Measurements from ENCODE around the gene NPAP1. TPM values are rescaled to one million over a fixed set of nuclear protein-coding genes. Genes with fewer than 3 reads are reported as not detected.

The NPAP1 gene
- total and polyA plus RNA-seq, 2 donors (not counting 3 experiments of a cell fraction or from before 2014, with no cell fraction given) = not detected

DNA sequence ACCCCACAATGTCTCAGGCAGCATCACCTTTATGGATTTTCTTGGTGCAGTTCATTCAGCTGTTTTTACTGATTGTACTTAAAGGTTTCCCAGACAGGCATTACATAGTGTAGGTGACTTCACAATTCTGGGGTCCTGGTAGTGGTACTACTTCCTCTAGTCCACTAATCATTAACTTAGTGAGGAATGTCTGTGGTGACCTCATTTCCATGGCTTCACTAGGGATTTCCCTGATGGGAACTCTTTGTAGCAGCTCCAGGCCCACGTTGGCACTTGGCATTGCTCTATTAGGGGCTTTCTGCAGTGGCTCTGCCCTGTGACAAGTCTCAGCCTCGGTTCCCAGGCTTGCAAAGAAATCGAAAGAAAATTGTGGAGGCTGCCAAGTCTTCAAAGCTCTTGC lies 48.1 kb upstream of the NPAP1 start:
- Histone ChIP-seq H3K9ac (replicated peaks; ENCODE audit: extremely low read depth, insufficient read depth, low read length) (no peak overlapping the region), H3K27ac (ENCODE audit: insufficient read depth, low read depth, low read length) (no peak overlapping the region), H3K4me1 (ENCODE audit: control insufficient read depth, extremely low read depth, insufficient read depth, low read length) (no peaks in the 10 kb centered on the region), H3K36me3 (ENCODE audit: control insufficient read depth in 2 of 2, extremely low read depth in 1 of 2, insufficient read depth in 2 of 2, low read length in 2 of 2) (no peaks in the 10 kb centered on the region), H3K9me1 (replicated peaks; ENCODE audit: control insufficient read depth, extremely low read depth, insufficient read depth, low read length) (no peaks in the 10 kb centered on the region), H3K4me3 (replicated peaks in 1 of 3; ENCODE audit: insufficient read depth in 1 of 3, low read depth in 1 of 3, low read length in 3 of 3) (no peak overlapping the region), H3K4me2 (ENCODE audit: insufficient read depth, low read length) (no peak overlapping the region), H4K20me1 (replicated peaks; ENCODE audit: control insufficient read depth, extremely low read depth, insufficient read depth, low read length) (no peaks in the 10 kb centered on the region), H3K27me3 (ENCODE audit: control insufficient read depth in 2 of 2, insufficient read depth in 2 of 2, low read length in 2 of 2) (no peaks in the 10 kb centered on the region), H3K9me3 (replicated peaks; ENCODE audit: control insufficient read depth, insufficient read depth, low read length) (no peaks in the 10 kb centered on the region), H3K79me2 (ENCODE audit: control insufficient read depth, insufficient read depth, low read length) (no peaks in the 10 kb centered on the region), H2AFZ (ENCODE audit: low read depth, low read length) (no peak overlapping the region)
- POLR2A ChIA-PET = no interaction called here
- intact Hi-C loops (cut with micrococcal nuclease) (no loop called here), dilution Hi-C loops (cut with MboI; ENCODE audit: extremely low pct_ligation_motif_present, low sequenced_read_pairs) (no loop called here)
- BruUV-seq (replicated peaks) = no TSS peak
- no peak for DNase-seq (ENCODE audit: low read depth, low spot score)
- TF ChIP-seq JUN (IDR thresholded peaks at IDR 0.05; ENCODE audit: borderline replicate concordance, insufficient read depth, insufficient read length, low read depth) (no peak), MYC (IDR thresholded peaks at IDR 0.05; ENCODE audit: low read depth, low read length) (no peak), GATA2 (IDR thresholded peaks at IDR 0.05; ENCODE audit: insufficient read depth, insufficient read length, low read depth, low read length) (no peak), FOS (IDR thresholded peaks at IDR 0.05; ENCODE audit: borderline replicate concordance, insufficient read depth, low read length) (no peak), POLR2AphosphoS5 (IDR thresholded peaks at IDR 0.05; ENCODE audit: insufficient read depth, low read depth, low read length) (no peak), POLR2A (IDR thresholded peaks at IDR 0.05; ENCODE audit: low read depth, low read length) (no peak), EZH2 (IDR thresholded peaks at IDR 0.05; ENCODE audit: borderline replicate concordance, low read depth, low read length, severe bottlenecking) (no peak)
- TF ChIP-seq, protein P1, sequence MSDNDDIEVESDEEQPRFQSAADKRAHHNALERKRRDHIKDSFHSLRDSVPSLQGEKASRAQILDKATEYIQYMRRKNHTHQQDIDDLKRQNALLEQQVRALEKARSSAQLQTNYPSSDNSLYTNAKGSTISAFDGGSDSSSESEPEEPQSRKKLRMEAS (IDR thresholded peaks at IDR 0.05; ENCODE audit: insufficient read depth, insufficient read length) = no peak
- TF ChIP-seq, protein P2, sequence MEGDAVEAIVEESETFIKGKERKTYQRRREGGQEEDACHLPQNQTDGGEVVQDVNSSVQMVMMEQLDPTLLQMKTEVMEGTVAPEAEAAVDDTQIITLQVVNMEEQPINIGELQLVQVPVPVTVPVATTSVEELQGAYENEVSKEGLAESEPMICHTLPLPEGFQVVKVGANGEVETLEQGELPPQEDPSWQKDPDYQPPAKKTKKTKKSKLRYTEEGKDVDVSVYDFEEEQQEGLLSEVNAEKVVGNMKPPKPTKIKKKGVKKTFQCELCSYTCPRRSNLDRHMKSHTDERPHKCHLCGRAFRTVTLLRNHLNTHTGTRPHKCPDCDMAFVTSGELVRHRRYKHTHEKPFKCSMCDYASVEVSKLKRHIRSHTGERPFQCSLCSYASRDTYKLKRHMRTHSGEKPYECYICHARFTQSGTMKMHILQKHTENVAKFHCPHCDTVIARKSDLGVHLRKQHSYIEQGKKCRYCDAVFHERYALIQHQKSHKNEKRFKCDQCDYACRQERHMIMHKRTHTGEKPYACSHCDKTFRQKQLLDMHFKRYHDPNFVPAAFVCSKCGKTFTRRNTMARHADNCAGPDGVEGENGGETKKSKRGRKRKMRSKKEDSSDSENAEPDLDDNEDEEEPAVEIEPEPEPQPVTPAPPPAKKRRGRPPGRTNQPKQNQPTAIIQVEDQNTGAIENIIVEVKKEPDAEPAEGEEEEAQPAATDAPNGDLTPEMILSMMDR (IDR thresholded peaks at IDR 0.05; ENCODE audit: extremely low read depth in 1 of 2, insufficient read depth in 1 of 2, low read depth in 1 of 2, low read length in 2 of 2) = no peak
- FAIRE-seq = no peak
- CTCF ChIA-PET = no interaction called here
